SK-N-SH (cell line): ENCODE results near the gene HIF3A. TPM values are rescaled to one million over a fixed set of nuclear protein-coding genes. Genes with fewer than 3 reads are reported as not detected.

ENCODE experiments used
- CTCF ChIA-PET: fragments of 300-600, 350-600 bp; formaldehyde crosslinking; extraction: SDS; loops from one replicate; lab custom pipeline; 2021; lab: Yijun Ruan, JAX
- POLR2A ChIA-PET: fragments of 350-600 bp; sonication (Branson Sonifier 250); formaldehyde crosslinking; extraction: SDS; loops from one replicate; lab custom pipeline; 2020; ENCODE audit warnings: antibody characterized with exemption, inconsistent platforms; lab: Yijun Ruan, JAX
- DNase-seq: peaks from one replicate; pipeline ENCODE4 v3.0.0; 2012
- H2AFZ ChIP-seq: fragments of 200-600 bp; sonication (generic); 2 replicates; pipeline ENCODE4 v1.8.1; 2016; ENCODE audit warnings: antibody characterized with exemption, mild to moderate bottlenecking, low read depth
- H3F3A ChIP-seq: fragments of 200-600 bp; sonication (generic); replicated peaks from 2 replicates; pipeline ENCODE3; 2016; ENCODE audit warnings: antibody characterized with exemption, mild to moderate bottlenecking; ENCODE audit not compliant: insufficient read depth
- H3K27ac ChIP-seq, 2 experiments: fragments of 200-500 bp in 1 of 2; fragments of 200-600 bp in 1 of 2; sonication (Bioruptor generic) in 1 of 2; sonication (generic), shearing (Covaris generic) in 1 of 2; 2 replicates each; pipeline versions ENCODE4 v1.5.1 to v1.6.1; 2014 to 2016; ENCODE audit warnings: low read depth in 2 of 2, inconsistent platforms in 1 of 2, low read length in 1 of 2, mild to moderate bottlenecking in 1 of 2, mixed read lengths in 1 of 2
- H3K27me3 ChIP-seq: fragments of 200-600 bp; sonication (generic), shearing (Covaris generic); 2 replicates; pipeline ENCODE4 v1.6.1; 2016; ENCODE audit warnings: mixed run types; ENCODE audit not compliant: insufficient read depth
- H3K36me3 ChIP-seq, 2 experiments: fragments of 200-500 bp in 1 of 2; fragments of 200-600 bp in 1 of 2; sonication (Bioruptor generic) in 1 of 2; sonication (generic) in 1 of 2; replicated peaks in 1 of 2; 2 replicates each; pipeline versions ENCODE3 to v1.5.1; 2014 to 2016; ENCODE audit warnings: low read length in 1 of 2, mild to moderate bottlenecking in 1 of 2; ENCODE audit not compliant: insufficient read depth in 2 of 2, control insufficient read depth in 1 of 2
- H3K4me1 ChIP-seq, 2 experiments: fragments of 200-500 bp in 1 of 2; fragments of 200-600 bp in 1 of 2; sonication (Bioruptor generic) in 1 of 2; sonication (generic), shearing (Covaris generic) in 1 of 2; 2 replicates each; pipeline versions ENCODE4 v1.5.1 to v1.6.1; 2014 to 2016; ENCODE audit warnings: low read depth in 1 of 2, low read length in 1 of 2, mixed run types in 1 of 2; ENCODE audit not compliant: insufficient read depth in 2 of 2, control insufficient read depth in 1 of 2
- H3K4me2 ChIP-seq: fragments of 200-600 bp; sonication (generic), shearing (Covaris generic); 2 replicates; pipeline ENCODE4 v1.6.1; 2017; ENCODE audit warnings: mixed run types
- H3K4me3 ChIP-seq, 2 experiments: fragments of 200-500 bp in 1 of 2; fragments of 200-600 bp in 1 of 2; sonication (Bioruptor generic) in 1 of 2; sonication (generic), shearing (Covaris generic) in 1 of 2; 2 replicates each; pipeline versions ENCODE4 v1.5.1 to v1.8.1; 2014 to 2016; ENCODE audit warnings: low read depth in 2 of 2, inconsistent platforms in 1 of 2, low read length in 1 of 2, mild to moderate bottlenecking in 1 of 2, mixed read lengths in 1 of 2, moderate library complexity in 1 of 2
- H3K79me2 ChIP-seq: fragments of 200-600 bp; sonication (generic); 2 replicates; pipeline ENCODE4 v1.8.1; 2017; ENCODE audit warnings: mild to moderate bottlenecking; ENCODE audit not compliant: insufficient read depth
- H3K9ac ChIP-seq: fragments of 200-600 bp; sonication (generic); 2 replicates; pipeline ENCODE4 v1.6.1; 2017; ENCODE audit warnings: mixed run types
- H3K9me2 ChIP-seq: fragments of 200-600 bp; sonication (generic); 2 replicates; pipeline ENCODE4 v1.6.1; 2017; ENCODE audit warnings: mixed run types
- H3K9me3 ChIP-seq: fragments of 200-600 bp; sonication (generic); 2 replicates; pipeline ENCODE4 v1.6.1; 2017; ENCODE audit warnings: mixed run types, mild to moderate bottlenecking, moderate library complexity
- H4K20me1 ChIP-seq: fragments of 200-600 bp; sonication (generic); 2 replicates; pipeline ENCODE4 v1.6.1; 2017; ENCODE audit warnings: mild to moderate bottlenecking, mixed run types; ENCODE audit not compliant: insufficient read depth
- CHD2 ChIP-seq: fragments of 150-350 bp; IDR thresholded peaks from 2 replicates; pipeline ENCODE4 v1.6.1; 2018; ENCODE audit warnings: low read length; ENCODE audit not compliant: partially characterized antibody
- ELF1 ChIP-seq: IDR thresholded peaks from 2 replicates; pipeline ENCODE4 v1.4.0; 2012
- FOSL2 ChIP-seq: IDR thresholded peaks from 2 replicates; pipeline ENCODE4 v1.4.0; 2012; ENCODE audit warnings: low read depth, mild to moderate bottlenecking, moderate library complexity, borderline replicate concordance
- FOXJ3 ChIP-seq: sonication (generic); formaldehyde crosslinking; IDR thresholded peaks from 2 replicates; pipeline ENCODE4 v1.5.1; 2020; ENCODE audit warnings: mild to moderate bottlenecking, missing genetic modification reagents
- FOXM1 ChIP-seq: IDR thresholded peaks from 2 replicates; pipeline ENCODE4 v1.4.0; 2012; ENCODE audit warnings: low read depth, mild to moderate bottlenecking
- GABPA ChIP-seq: IDR thresholded peaks from 2 replicates; pipeline ENCODE4 v1.4.0; 2012; ENCODE audit warnings: low read depth, mild to moderate bottlenecking
- GATA2 ChIP-seq: sonication (generic); formaldehyde crosslinking; IDR thresholded peaks from 2 replicates; pipeline ENCODE4 v1.5.0; 2020; ENCODE audit warnings: mild to moderate bottlenecking, missing genetic modification reagents
- NRF1 ChIP-seq: IDR thresholded peaks from 2 replicates; pipeline ENCODE4 v1.6.1; 2012; ENCODE audit warnings: low read depth, mild to moderate bottlenecking, low read length
- RXRA ChIP-seq: IDR thresholded peaks from 2 replicates; pipeline ENCODE4 v1.4.0; 2012; ENCODE audit warnings: low read depth, mild to moderate bottlenecking, borderline replicate concordance
- SMC3 ChIP-seq: IDR thresholded peaks from 2 replicates; pipeline ENCODE4 v1.6.1; 2012; ENCODE audit warnings: low read depth, low read length, improper control_type of control experiment
- TAF1 ChIP-seq: IDR thresholded peaks from 2 replicates; pipeline ENCODE4 v1.6.1; 2012; ENCODE audit warnings: low read depth, mild to moderate bottlenecking, low read length, moderate library complexity, borderline replicate concordance
- TCF12 ChIP-seq: IDR thresholded peaks from 2 replicates; pipeline ENCODE4 v1.4.0; 2012
- WGBS: methylation state at CpG from one replicate; pipeline ENCODE4 v1.1.6; 2017; ENCODE audit warnings: low lambda C conversion rate; 5-methylcytosine and 5-hydroxymethylcytosine counted together
- polyA plus RNA-seq, 3 experiments: library from polyadenylated mRNA; depleted of rRNA; stranded (reverse); fragments of >200 nt; gene quantifications; 2 replicates each; pipeline ENCODE4 v1.2.3, GENCODE V29; 2012
- TF ChIP-seq, protein P1 (sequence below): IDR thresholded peaks from 2 replicates; pipeline ENCODE4 v1.6.1; 2012; ENCODE audit warnings: mild to moderate bottlenecking, low read depth, low read length, moderate library complexity
- TF ChIP-seq, protein P2 (sequence below): fragments of 150-350 bp; IDR thresholded peaks from 2 replicates; pipeline ENCODE4 v1.6.1; 2017; ENCODE audit warnings: antibody characterized with exemption, low read length, low read depth, borderline replicate concordance
- TF ChIP-seq, protein P3 (sequence below): fragments of 150-350 bp; IDR thresholded peaks from 2 replicates; pipeline ENCODE4 v1.6.1; 2016; ENCODE audit warnings: mild to moderate bottlenecking, low read depth, low read length
- TF ChIP-seq, protein P4 (sequence below): fragments of 200-600 bp; sonication (generic); IDR thresholded peaks from 2 replicates; pipeline ENCODE4 v1.6.1; 2017; ENCODE audit warnings: antibody characterized with exemption, mild to moderate bottlenecking, moderate library complexity
- TF ChIP-seq, protein P5 (sequence below): IDR thresholded peaks from 2 replicates; pipeline ENCODE4; 2012

Gene HIF3A
- polyA plus RNA-seq, 1 of the 3 experiments (the other 2 are of a cell fraction): 0.92 TPM

DNA sequence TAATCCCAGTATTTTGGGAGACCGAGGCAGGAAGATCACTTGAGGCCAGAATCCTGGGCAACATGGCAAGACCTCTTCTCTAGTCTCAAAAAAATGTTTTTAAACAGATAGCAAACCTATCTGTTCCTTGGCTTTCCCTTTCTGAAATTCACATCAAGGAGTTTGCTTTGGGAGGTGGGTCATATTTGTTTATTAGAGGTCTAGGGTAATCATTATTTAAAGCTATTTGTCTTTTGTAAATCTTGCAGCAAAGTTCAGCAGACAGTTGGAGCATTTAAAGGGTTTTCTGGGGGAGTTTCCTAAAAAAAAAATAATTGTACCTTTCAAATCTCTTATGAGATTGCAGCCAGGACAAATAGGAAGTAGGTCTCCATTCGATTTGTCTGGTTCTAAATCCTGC is 67.5 kb downstream of the HIF3A start (continued):
- TF ChIP-seq, protein P1, sequence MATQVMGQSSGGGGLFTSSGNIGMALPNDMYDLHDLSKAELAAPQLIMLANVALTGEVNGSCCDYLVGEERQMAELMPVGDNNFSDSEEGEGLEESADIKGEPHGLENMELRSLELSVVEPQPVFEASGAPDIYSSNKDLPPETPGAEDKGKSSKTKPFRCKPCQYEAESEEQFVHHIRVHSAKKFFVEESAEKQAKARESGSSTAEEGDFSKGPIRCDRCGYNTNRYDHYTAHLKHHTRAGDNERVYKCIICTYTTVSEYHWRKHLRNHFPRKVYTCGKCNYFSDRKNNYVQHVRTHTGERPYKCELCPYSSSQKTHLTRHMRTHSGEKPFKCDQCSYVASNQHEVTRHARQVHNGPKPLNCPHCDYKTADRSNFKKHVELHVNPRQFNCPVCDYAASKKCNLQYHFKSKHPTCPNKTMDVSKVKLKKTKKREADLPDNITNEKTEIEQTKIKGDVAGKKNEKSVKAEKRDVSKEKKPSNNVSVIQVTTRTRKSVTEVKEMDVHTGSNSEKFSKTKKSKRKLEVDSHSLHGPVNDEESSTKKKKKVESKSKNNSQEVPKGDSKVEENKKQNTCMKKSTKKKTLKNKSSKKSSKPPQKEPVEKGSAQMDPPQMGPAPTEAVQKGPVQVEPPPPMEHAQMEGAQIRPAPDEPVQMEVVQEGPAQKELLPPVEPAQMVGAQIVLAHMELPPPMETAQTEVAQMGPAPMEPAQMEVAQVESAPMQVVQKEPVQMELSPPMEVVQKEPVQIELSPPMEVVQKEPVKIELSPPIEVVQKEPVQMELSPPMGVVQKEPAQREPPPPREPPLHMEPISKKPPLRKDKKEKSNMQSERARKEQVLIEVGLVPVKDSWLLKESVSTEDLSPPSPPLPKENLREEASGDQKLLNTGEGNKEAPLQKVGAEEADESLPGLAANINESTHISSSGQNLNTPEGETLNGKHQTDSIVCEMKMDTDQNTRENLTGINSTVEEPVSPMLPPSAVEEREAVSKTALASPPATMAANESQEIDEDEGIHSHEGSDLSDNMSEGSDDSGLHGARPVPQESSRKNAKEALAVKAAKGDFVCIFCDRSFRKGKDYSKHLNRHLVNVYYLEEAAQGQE: no peak
- TF ChIP-seq SMC3: no peak
- TF ChIP-seq, protein P2, sequence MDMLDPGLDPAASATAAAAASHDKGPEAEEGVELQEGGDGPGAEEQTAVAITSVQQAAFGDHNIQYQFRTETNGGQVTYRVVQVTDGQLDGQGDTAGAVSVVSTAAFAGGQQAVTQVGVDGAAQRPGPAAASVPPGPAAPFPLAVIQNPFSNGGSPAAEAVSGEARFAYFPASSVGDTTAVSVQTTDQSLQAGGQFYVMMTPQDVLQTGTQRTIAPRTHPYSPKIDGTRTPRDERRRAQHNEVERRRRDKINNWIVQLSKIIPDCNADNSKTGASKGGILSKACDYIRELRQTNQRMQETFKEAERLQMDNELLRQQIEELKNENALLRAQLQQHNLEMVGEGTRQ: no peak
- TF ChIP-seq GABPA: no peak
- no peak for TF ChIP-seq RXRA
- TF ChIP-seq, protein P3, sequence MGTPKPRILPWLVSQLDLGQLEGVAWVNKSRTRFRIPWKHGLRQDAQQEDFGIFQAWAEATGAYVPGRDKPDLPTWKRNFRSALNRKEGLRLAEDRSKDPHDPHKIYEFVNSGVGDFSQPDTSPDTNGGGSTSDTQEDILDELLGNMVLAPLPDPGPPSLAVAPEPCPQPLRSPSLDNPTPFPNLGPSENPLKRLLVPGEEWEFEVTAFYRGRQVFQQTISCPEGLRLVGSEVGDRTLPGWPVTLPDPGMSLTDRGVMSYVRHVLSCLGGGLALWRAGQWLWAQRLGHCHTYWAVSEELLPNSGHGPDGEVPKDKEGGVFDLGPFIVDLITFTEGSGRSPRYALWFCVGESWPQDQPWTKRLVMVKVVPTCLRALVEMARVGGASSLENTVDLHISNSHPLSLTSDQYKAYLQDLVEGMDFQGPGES: no peak

DNA sequence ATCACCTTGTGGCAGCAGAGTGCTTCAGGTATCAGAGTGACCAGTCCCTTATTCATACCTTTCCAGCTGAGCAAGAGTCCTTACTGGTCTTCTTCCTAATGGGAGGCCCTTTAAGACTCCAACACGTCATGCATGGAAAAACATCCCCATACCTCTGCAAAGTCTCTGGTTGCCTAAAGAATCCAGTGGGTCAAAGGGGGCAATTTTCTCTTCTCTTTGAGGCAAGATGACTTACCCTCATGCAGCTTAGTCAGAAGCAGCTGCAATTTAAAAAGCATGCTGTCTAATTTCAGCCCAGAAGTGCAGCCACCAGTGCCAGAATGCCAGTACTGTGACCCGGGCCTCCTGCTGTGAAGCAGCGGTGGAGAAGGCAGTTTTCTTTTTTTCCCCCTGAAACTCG is 68.7 kb downstream of the HIF3A start:
- Histone ChIP-seq H3K4me2 (no peak overlapping the region), H3K9ac (no peak overlapping the region), H3F3A (peaks cover 6% of the 10 kb centered on the region), H3K36me3 (peaks cover 16 to 21% of the 10 kb centered on the region in 2 experiments), H3K4me3 (no peak overlapping the region), H4K20me1 (0 out of 2 replicates have a peak, but pooled peaks cover 5% of the 10 kb centered on the region), H3K4me1 (0 out of 4 replicates have a peak, but pooled peaks cover 0 to 7% of the 10 kb centered on the region in 2 experiments), H3K9me3 (no peaks in the 10 kb centered on the region), H2AFZ (no peak overlapping the region), H3K27ac (no peak overlapping the region), H3K9me2 (no peaks in the 10 kb centered on the region), H3K27me3 (no peaks in the 10 kb centered on the region), H3K79me2 (peaks cover 57% of the 10 kb centered on the region)
- WGBS: 95% methylated on average over 4 of the region's 4 CpGs
- TF ChIP-seq, protein P4, sequence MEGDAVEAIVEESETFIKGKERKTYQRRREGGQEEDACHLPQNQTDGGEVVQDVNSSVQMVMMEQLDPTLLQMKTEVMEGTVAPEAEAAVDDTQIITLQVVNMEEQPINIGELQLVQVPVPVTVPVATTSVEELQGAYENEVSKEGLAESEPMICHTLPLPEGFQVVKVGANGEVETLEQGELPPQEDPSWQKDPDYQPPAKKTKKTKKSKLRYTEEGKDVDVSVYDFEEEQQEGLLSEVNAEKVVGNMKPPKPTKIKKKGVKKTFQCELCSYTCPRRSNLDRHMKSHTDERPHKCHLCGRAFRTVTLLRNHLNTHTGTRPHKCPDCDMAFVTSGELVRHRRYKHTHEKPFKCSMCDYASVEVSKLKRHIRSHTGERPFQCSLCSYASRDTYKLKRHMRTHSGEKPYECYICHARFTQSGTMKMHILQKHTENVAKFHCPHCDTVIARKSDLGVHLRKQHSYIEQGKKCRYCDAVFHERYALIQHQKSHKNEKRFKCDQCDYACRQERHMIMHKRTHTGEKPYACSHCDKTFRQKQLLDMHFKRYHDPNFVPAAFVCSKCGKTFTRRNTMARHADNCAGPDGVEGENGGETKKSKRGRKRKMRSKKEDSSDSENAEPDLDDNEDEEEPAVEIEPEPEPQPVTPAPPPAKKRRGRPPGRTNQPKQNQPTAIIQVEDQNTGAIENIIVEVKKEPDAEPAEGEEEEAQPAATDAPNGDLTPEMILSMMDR: no peak
- TF ChIP-seq GATA2 (CRISPR knock-in tag) (no peak), SMC3 (no peak), NRF1 (no peak), TCF12 (no peak), FOSL2 (no peak), FOXM1 (no peak), ELF1 (no peak), TAF1 (no peak), FOXJ3 (CRISPR knock-in tag) (no peak), CHD2 (no peak)
- TF ChIP-seq, protein P5, sequence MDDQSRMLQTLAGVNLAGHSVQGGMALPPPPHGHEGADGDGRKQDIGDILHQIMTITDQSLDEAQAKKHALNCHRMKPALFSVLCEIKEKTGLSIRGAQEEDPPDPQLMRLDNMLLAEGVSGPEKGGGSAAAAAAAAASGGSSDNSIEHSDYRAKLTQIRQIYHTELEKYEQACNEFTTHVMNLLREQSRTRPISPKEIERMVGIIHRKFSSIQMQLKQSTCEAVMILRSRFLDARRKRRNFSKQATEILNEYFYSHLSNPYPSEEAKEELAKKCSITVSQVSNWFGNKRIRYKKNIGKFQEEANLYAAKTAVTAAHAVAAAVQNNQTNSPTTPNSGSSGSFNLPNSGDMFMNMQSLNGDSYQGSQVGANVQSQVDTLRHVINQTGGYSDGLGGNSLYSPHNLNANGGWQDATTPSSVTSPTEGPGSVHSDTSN: no peak
- TF ChIP-seq, protein P3: no peak
- TF ChIP-seq, protein P2: no peak
- no peak for DNase-seq
- POLR2A ChIA-PET: no interaction called here
- CTCF ChIA-PET: interaction anchor here (1.7 to 2.5 kb wide), 2 partner anchors 17 to 19 kb away, joined by 3 to 8 read pairs; partner anchors contain the start of gene PPP5C
